HG03439 (cell line): ENCODE measurements around the gene PAAF1.

Source experiments
- ATAC-seq: cut with Tn5 transposase; IDR thresholded peaks from one replicate; pipeline ENCODE4 v1.9.1; 2021; ENCODE audit warnings: mild to moderate bottlenecking, moderate library complexity; ENCODE audit not compliant: unreplicated experiment

The PAAF1 gene

GRCh38 chr11:73876424-73877310 lies at the start of gene PAAF1, which contains the start of gene COA4:
PAAF1 (plus strand) TSS chr11:73876999; CDS start chr11:73877022, 23 bp downstream.
COA4 (minus strand) TSS chr11:73876846; CDS start chr11:73873378, 3,468 bp downstream.
- ATAC-seq: peak; percentile 94

GRCh38 chr11:73830261-73830660 lies 46.5 kb upstream of the PAAF1 start:
- no peak for ATAC-seq

- no peak for ATAC-seq
These were observed 43.7 kb upstream of the PAAF1 start for GRCh38 chr11:73833067-73833466.

DNA sequence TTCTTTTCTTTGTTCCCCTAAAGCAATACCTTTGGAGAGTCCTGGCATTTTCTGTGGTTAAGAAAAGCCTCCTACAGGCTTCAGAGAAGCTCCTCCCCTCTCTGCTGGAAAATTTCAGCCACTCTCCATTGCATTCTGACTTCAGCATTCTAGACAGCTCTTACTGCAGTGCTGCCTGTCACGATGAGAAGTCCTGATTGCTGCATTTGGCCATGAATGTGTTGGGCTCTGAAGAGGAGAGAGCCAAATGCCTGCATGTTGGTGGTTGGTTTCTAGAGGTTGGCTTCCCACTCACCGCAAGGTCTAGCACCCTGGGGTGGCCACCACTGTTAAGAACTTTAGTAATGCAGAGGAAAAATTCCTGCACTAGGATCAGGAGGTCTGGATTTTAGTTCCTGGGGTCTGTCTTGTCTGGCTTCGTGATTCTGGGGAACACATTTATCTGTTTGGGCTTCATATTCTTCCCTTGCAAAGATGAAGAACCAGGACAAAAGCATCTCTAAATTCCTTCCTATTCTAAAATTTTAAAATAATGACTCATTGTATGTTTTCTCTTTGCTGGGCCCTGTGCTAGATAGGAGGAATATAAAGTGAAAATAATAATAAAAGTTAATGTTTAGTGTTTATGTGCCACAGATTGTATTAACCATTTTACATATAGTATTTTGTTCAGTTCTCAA lies 38.2 kb upstream of the PAAF1 start:
- ATAC-seq: no peak

GRCh38 chr11:73839123-73839457 lies 37.7 kb upstream of the PAAF1 start:
- no peak for ATAC-seq

DNA sequence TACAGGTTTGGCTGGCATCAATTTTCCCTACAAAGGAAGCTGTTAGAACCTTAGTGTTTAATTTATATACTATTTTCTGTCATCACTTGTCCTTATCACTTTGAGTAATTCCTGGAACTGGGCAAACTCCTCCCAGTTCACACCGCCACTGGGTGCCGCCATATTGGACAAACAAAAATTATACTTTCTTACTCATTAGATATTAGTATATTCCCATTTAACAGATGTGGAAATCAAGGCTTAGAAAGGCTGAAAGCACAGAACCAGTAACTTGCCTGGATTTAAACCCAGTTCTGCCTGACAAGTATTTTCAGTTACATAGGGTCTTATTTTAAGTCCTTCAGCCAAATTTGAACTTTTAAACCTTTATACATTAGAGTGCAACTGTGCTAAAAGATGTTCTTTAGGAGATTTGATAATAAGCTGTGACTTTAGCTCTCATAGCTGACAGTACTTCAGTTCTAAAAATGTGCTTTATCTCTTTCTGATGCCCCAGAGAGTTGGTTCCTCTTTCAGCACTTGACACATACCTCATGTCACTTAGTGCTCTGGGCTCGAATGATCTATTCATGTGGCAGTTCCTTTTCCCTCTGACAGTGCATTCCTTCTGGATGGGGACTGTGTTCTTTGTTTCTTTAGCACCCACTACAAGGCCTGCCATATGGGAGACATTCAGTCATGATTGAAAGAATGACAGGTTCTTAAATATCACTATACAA lies 25.6 kb upstream of the PAAF1 start:
- no peak for ATAC-seq

GRCh38 chr11:73852049-73852448 lies 24.8 kb upstream of the PAAF1 start:
- no peak for ATAC-seq

DNA sequence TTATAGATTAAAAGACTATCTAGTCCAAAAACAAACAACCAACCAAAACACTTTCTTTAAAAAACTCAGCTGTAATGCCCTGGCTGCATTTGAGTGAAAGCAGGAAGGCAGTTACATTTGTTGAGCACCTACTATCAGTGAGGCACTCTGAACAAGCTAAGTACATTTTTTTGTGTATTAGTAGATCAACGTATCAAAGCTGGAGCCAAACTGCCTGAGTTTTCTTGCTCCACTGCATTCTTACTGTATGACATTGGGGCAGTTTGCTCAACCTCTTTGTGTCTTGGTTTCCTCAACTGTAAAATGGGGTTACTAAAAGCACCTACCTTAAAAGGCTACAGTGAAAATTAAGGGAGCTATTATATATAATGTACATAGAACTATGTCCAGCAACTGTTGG lies 22.1 kb upstream of the PAAF1 start:
- no peak for ATAC-seq

DNA sequence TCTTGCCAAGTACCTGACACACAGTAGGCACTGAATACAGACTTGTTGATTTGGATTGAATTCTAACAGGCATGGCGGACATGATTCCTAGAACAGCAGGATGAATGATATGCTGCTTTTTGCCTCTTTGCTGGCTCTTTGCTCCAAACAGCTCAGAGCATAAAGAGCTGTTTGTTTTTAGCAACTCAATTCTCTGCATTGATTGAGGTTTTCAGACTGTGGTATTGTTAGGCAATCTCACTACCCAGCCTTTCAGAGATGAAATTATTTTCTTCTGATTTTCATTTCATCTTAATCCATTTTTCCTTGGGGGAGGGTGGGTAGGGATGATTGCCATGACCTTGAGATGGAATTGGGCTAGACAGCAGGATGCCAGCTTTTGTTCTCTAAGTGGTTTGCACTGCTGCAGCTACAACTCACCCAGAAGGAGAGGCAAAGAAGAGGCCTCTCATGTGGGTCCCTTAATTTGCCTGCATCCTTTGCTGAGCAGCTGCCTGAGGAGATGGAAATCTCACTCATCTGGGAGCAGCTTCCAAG lies 20.7 kb upstream of the PAAF1 start:
- no peak for ATAC-seq

- ATAC-seq: no peak
These were observed 17.1 kb upstream of the PAAF1 start for GRCh38 chr11:73859671-73860070.

- ATAC-seq: no peak
These were observed 16.6 kb upstream of the PAAF1 start for GRCh38 chr11:73860202-73860601.

- ATAC-seq: no peak
These were observed 13.8 kb upstream of the PAAF1 start for GRCh38 chr11:73862986-73863385.

DNA sequence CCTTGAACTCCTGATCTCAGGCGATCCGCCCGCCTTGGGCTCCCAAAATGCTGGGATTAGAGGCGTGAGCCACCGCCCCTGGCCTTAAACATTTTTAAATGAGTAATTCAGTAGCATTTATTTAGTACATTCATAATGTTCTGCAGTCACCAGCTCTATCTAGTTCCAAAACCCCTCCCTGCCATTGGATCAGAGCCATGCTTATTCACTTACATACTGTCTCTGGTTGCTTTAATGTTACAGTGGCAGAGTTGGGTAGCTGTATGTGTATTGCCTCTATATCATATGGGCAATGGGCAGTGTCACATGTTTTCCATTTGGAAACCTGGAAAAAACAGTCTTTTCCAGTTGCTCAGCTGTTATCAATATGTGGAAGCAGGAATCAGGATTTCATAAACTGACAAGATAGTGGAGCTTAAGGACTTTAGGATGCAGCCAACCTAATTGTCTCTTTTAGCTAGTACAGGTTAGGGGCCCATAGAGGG lies 10.7 kb upstream of the PAAF1 start:
- ATAC-seq: no peak

GRCh38 chr11:73866586-73866996 lies 10.2 kb upstream of the PAAF1 start:
- ATAC-seq: no peak

GRCh38 chr11:73869332-73869949 lies 7.4 kb upstream of the PAAF1 start:
- no peak for ATAC-seq

DNA sequence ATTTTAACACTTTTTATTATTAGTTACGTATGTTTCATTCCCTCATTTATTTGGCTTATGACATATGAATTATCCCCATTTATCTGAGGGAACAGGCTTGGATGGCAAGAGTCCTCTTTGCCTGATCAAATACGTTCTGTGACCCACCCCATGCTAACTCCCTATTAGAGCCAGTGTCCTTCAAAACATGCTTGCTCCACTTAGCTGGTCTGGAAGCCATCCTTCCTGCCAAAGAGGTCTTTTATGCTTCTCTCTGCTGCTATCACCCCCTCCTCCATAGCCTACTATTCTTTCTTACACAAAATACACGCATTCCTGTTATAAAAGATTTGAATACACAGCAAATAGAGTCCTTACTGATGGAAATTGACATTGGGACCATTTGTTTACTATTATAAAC lies 6.5 kb upstream of the PAAF1 start:
- ATAC-seq: no peak

DNA sequence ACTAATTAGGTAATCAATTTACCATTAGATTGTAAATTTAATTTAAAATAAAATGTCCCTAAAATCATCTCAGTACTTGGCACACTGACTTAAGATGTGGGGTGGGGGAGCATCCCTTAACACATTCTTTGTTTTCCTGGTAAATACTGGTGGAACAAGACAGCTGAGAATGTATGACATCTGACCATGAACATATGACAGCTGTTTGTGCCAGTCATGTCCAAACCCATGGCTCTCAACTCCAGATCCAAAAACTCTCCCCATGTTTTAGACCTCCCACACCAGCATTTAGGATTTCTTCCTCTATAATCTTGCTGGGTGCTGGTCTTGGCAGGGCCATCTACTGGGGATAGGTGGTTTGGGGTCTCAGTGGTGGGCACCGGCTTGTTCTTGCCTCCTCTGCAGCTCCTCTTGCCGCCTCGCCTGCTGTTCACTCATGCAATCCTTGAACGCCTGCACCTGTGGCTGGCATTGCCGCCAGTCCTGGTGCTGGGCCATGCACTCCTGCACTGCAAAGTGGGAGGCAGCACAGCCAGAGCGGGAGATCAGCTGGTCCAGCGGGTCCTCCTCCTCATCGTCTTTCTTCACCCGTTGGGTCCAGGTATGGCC lies 3.9 kb upstream of the PAAF1 start:
- ATAC-seq: no peak

GRCh38 chr11:73875380-73875779 lies 1.4 kb upstream of the PAAF1 start:
- no peak for ATAC-seq

DNA sequence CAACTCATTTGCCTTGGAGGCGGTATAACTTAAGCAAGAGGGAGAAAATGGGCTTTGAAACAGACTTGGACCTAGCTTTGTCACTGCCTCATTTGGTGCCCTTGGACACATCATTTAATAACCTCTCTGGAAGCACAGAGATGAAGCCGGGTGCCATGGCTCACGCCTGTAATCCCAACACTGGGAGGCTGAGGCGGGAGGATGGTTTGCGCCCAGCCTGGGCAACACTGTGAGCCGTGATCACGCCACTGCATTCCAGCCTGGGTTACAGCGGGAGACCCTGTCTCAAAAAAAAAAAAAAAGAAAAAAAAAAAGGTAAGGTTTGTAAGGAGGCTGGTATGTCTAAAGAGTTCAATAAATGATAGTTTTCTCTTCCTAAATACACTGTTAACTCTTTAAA lies 959 bp upstream of the PAAF1 start:
- no peak for ATAC-seq

- no peak for ATAC-seq
These were observed 2.0 kb downstream of the PAAF1 start for GRCh38 chr11:73878771-73879170.
